ENCODE data around the gene MLEC.

Gene MLEC

DNA sequence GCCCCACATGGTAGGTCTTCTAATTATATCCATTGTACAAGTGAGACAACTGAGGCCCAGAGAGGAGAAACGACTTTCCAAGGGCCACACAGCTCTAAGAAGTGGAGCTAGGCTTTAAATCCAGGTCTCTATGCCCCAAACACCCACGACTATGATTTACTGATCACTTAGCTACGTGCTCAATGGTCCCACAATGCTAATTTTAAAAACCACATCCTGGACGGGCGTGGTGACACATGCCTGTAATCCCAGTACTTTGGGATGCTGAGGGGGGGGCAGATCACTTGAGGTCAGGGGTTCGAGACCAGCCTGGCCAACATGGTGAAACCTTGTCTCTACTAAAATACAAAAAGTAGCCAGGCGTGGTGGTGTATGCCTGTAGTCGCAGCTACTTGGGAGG, 8.4 kb upstream of the MLEC start:
- H4K20me1 ChIP-seq (ENCODE audit: insufficient read depth, low read length): no peaks in the 10 kb centered on the region
- no peaks in the 10 kb centered on the region for H3K4me1 ChIP-seq (ENCODE audit: insufficient read depth, low read length, severe bottlenecking)
- H3K27me3 ChIP-seq (ENCODE audit: insufficient read depth, low read length): no peaks in the 10 kb centered on the region; the same call in 1 of the 2 replicates
- no peaks in the 10 kb centered on the region for H3K9me2 ChIP-seq (ENCODE audit: low read depth, low read length)
- no peak overlapping the region for H2AFZ ChIP-seq (ENCODE audit: low read length)
- H3F3A ChIP-seq (ENCODE audit: insufficient read depth, low read length): no peaks in the 10 kb centered on the region
- H3K27ac ChIP-seq (ENCODE audit: low read depth, low read length, poor library complexity, severe bottlenecking): no peak overlapping the region
- H3K4me3 ChIP-seq (ENCODE audit: low read depth, low read length, poor library complexity, severe bottlenecking): no peak overlapping the region
- TF ChIP-seq EZH2 (IDR thresholded peaks at IDR 0.05; ENCODE audit: borderline replicate concordance, low read length): no peak
- TF ChIP-seq, protein P1, sequence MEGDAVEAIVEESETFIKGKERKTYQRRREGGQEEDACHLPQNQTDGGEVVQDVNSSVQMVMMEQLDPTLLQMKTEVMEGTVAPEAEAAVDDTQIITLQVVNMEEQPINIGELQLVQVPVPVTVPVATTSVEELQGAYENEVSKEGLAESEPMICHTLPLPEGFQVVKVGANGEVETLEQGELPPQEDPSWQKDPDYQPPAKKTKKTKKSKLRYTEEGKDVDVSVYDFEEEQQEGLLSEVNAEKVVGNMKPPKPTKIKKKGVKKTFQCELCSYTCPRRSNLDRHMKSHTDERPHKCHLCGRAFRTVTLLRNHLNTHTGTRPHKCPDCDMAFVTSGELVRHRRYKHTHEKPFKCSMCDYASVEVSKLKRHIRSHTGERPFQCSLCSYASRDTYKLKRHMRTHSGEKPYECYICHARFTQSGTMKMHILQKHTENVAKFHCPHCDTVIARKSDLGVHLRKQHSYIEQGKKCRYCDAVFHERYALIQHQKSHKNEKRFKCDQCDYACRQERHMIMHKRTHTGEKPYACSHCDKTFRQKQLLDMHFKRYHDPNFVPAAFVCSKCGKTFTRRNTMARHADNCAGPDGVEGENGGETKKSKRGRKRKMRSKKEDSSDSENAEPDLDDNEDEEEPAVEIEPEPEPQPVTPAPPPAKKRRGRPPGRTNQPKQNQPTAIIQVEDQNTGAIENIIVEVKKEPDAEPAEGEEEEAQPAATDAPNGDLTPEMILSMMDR (IDR thresholded peaks at IDR 0.05; ENCODE audit: low read length): no peak
- no peaks in the 10 kb centered on the region for H3K79me2 ChIP-seq (ENCODE audit: insufficient read depth, low read length)
- no peaks in the 10 kb centered on the region for H3K9me3 ChIP-seq (ENCODE audit: low read length)
- H3K9ac ChIP-seq (ENCODE audit: low read length): no peak overlapping the region
- no peak overlapping the region for H3K4me2 ChIP-seq (ENCODE audit: low read length)
- H3K36me3 ChIP-seq (ENCODE audit: insufficient read depth, low read length): no peaks in the 10 kb centered on the region

DNA sequence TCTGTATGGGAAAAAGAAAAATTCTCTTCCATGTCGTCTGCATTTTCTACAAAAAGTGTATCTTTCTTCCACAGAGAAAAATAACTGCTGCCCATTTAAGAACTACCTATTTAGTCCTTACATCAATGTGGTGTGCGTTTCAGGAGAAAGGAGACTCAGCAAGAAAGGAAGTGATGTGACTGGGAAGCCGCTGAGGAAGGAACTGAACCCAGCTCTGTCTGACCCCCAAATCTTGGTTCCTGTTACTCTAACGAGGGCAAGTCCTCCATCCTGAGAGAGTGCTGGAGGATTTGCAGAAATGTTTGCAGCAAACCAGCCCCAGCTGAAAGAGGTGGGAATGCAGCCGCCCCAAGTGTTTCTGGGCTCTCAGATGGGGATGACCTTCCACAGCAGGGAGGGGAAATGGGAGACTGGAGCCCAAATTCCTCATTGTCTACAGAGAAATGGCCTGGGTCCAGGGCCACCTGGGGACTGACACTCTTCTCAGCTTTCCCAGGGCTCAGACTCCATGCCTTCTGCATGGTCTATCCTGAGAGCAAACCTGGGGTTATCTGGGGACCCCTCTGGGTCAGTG, 6.7 kb upstream of the MLEC start:
- no peak overlapping the region for H3K4me2 ChIP-seq (ENCODE audit: low read length)
- no peaks in the 10 kb centered on the region for H3K36me3 ChIP-seq (ENCODE audit: insufficient read depth, low read length)
- no peaks in the 10 kb centered on the region for H3K9me3 ChIP-seq (ENCODE audit: low read length)
- H3K27me3 ChIP-seq (ENCODE audit: insufficient read depth, low read length): no peaks in the 10 kb centered on the region; the same call in 1 of the 2 replicates
- H3K27ac ChIP-seq (ENCODE audit: low read depth, low read length, poor library complexity, severe bottlenecking): no peak overlapping the region
- H3K9me2 ChIP-seq (ENCODE audit: low read depth, low read length): no peaks in the 10 kb centered on the region
- H2AFZ ChIP-seq (ENCODE audit: low read length): no peak overlapping the region
- no peaks in the 10 kb centered on the region for H4K20me1 ChIP-seq (ENCODE audit: insufficient read depth, low read length)
- H3K4me3 ChIP-seq (ENCODE audit: low read depth, low read length, poor library complexity, severe bottlenecking): no peak overlapping the region
- H3F3A ChIP-seq (ENCODE audit: insufficient read depth, low read length): no peaks in the 10 kb centered on the region
- H3K4me1 ChIP-seq (ENCODE audit: insufficient read depth, low read length, severe bottlenecking): peaks cover 9% of the 10 kb centered on the region
- H3K9ac ChIP-seq (ENCODE audit: low read length): no peak overlapping the region
- no peak for TF ChIP-seq EZH2 (IDR thresholded peaks at IDR 0.05; ENCODE audit: borderline replicate concordance, low read length)
- TF ChIP-seq, protein P1 (IDR thresholded peaks at IDR 0.05; ENCODE audit: low read length): no peak
- no peaks in the 10 kb centered on the region for H3K79me2 ChIP-seq (ENCODE audit: insufficient read depth, low read length)

DNA sequence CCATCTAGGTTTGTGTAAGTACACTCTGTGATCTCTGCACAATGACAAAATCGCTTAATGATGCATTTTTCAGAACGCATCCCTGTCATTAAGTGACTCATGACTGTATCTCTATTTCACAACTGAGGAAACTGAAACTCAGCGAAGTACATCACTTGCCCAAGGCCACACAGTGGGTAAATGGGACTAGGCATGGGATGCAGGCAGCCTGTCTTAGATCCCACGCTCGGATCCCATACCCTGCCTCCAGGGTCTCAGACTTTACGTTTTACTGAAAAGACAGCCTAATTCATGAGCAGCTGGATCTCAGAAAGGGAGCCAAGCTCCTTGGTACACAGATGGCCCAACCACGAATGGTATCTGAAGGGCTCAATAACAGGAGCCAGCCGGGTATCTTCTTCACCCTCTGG, 2.4 kb upstream of the MLEC start:
- Histone ChIP-seq H3K4me2 (ENCODE audit: low read length) (no peak overlapping the region), H2AFZ (ENCODE audit: low read length) (0 out of 2 replicates have a peak overlapping the region, but pooled peaks have one; percentile 50), H3K27ac (ENCODE audit: low read depth, low read length, poor library complexity, severe bottlenecking) (peak overlapping the region; percentile 89), H3K9me2 (ENCODE audit: low read depth, low read length) (no peaks in the 10 kb centered on the region), H3K9ac (ENCODE audit: low read length) (0 out of 2 replicates have a peak overlapping the region, but pooled peaks have one; percentile 6), H3F3A (ENCODE audit: insufficient read depth, low read length) (0 out of 2 replicates have a peak, but pooled peaks cover 4% of the 10 kb centered on the region), H3K27me3 (ENCODE audit: insufficient read depth, low read length) (no peaks in the 10 kb centered on the region), H3K4me1 (ENCODE audit: insufficient read depth, low read length, severe bottlenecking) (peaks cover 33% of the 10 kb centered on the region), H3K36me3 (ENCODE audit: insufficient read depth, low read length) (no peaks in the 10 kb centered on the region), H4K20me1 (ENCODE audit: insufficient read depth, low read length) (no peaks in the 10 kb centered on the region), H3K9me3 (ENCODE audit: low read length) (no peaks in the 10 kb centered on the region), H3K79me2 (ENCODE audit: insufficient read depth, low read length) (peaks cover 22% of the 10 kb centered on the region), H3K4me3 (ENCODE audit: low read depth, low read length, poor library complexity, severe bottlenecking) (no peak overlapping the region)
- TF ChIP-seq, protein P1 (IDR thresholded peaks at IDR 0.05; ENCODE audit: low read length): no peak
- TF ChIP-seq EZH2 (IDR thresholded peaks at IDR 0.05; ENCODE audit: borderline replicate concordance, low read length): no peak

Data from OCI-LY1 (cell line).